ENCODE measurements around the gene GRXCR2. TPM values are rescaled to one million over a fixed set of nuclear protein-coding genes. Genes with fewer than 3 reads are reported as not detected.
A peak's percentile ranks its signal among the peaks of the same experiment; 100 is the strongest.

GRXCR2 gene
- total and polyA plus RNA-seq, 2 of the 13 experiments (the other 11 are each of a cell fraction or from before 2014, with no cell fraction given), result not detected

DNA sequence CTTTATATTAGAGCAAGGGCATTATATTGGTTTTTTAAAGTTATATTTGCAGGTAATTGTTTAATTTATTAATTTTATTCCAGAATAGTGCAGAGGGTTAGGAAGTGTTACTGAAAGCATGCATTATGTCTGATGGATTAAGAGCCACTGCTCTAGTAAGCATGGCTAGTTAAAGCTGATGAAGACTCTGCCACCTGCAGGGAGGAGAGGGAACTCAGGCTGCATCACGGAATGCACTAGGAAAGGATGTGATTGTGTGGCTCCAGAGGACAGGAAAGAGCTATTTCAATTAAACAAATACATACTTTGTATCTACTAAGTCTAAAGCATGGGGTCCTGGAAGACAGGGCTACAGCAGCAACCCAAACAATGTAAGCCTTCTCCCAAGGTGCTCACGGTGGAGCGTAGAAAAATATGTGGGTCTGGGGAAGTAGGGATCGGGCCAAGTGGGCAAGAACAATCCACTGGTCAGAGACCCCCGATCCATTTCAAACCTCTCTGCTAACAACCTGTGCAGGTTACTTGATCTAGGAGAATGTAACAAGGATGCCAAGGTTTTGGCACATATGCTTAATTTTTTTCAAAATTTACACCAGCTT, 15.3 kb upstream of the GRXCR2 start:
- 55% methylated on average over 5 of the region's 5 CpGs for WGBS (ENCODE audit: low lambda C conversion rate)
- Histone ChIP-seq H3K4me2 (ENCODE audit: low read depth, low read length) (no peak overlapping the region), H2AFZ (ENCODE audit: low read length) (no peak overlapping the region), H3K36me3 (replicated peaks in 1 of 2; ENCODE audit: control insufficient read depth in 1 of 2, insufficient read depth in 2 of 2, low read length in 2 of 2) (no peaks in the 10 kb centered on the region), H3K9ac (ENCODE audit: insufficient read depth, low read depth, low read length) (no peak overlapping the region), H3K27me3 (ENCODE audit: control insufficient read depth in 1 of 2, insufficient read depth in 2 of 2, low read length in 2 of 2) (peaks cover 0 to 1% of the 10 kb centered on the region in 2 experiments; a peak in 1 of 5 replicates), H3K79me2 (ENCODE audit: insufficient read depth, low read length) (no peaks in the 10 kb centered on the region), H3K4me1 (ENCODE audit: insufficient read depth, low read length) (no peaks in the 10 kb centered on the region), H4K20me1 (ENCODE audit: insufficient read depth, low read length) (no peaks in the 10 kb centered on the region), H3K4me3 (replicated peaks in 1 of 3; ENCODE audit: insufficient read depth in 1 of 3, low read depth in 2 of 3, low read length in 3 of 3) (no peak overlapping the region), H3K9me3 (ENCODE audit: low read length) (no peaks in the 10 kb centered on the region; the same call in 1 of the 2 replicates), H3K27ac (ENCODE audit: extremely low read length, insufficient read depth, low read length) (no peak overlapping the region)
- in situ Hi-C loops (cut with HindIII; ENCODE audit: extremely low pct_ligation_motif_present, low pct_unique_long_range_greater_than_20kb), result no loop called here
- intact Hi-C loops (cut with micrococcal nuclease; ENCODE audit: unreplicated experiment), result loop anchor here (1.0 to 5.0 kb wide), 5 partner anchors 53 to 206 kb away; partner anchors contain the start of gene PRELID2
- DNase-seq (ENCODE audit: low spot score), result peak; percentile 56
- peak; percentile 97 for ATAC-seq
- TF ChIP-seq, protein P1, sequence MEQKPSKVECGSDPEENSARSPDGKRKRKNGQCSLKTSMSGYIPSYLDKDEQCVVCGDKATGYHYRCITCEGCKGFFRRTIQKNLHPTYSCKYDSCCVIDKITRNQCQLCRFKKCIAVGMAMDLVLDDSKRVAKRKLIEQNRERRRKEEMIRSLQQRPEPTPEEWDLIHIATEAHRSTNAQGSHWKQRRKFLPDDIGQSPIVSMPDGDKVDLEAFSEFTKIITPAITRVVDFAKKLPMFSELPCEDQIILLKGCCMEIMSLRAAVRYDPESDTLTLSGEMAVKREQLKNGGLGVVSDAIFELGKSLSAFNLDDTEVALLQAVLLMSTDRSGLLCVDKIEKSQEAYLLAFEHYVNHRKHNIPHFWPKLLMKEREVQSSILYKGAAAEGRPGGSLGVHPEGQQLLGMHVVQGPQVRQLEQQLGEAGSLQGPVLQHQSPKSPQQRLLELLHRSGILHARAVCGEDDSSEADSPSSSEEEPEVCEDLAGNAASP (CRISPR knock-in tag; IDR thresholded peaks at IDR 0.05; ENCODE audit: borderline replicate concordance), result 0 out of 2 replicates have a peak, but pooled peaks have one; percentile 33
- TF ChIP-seq ZNF816 (CRISPR knock-in tag; IDR thresholded peaks at IDR 0.05; ENCODE audit: borderline replicate concordance) (no peak), ZNF652 (CRISPR knock-in tag; IDR thresholded peaks at IDR 0.05; ENCODE audit: borderline replicate concordance, low read depth) (no peak), KLF13 (CRISPR knock-in tag; IDR thresholded peaks at IDR 0.05) (no peak), ZNF720 (CRISPR knock-in tag; IDR thresholded peaks at IDR 0.05) (no peak), TEAD3 (CRISPR knock-in tag; optimal IDR thresholded peaks at IDR 0.05; ENCODE audit: borderline replicate concordance) (peak; percentile 78), ZNF761 (CRISPR knock-in tag; conservative IDR thresholded peaks at IDR 0.05) (no peak), ZNF703 (CRISPR knock-in tag; IDR thresholded peaks at IDR 0.05; ENCODE audit: borderline replicate concordance) (no peak), SMC3 (IDR thresholded peaks at IDR 0.05; ENCODE audit: low read length) (peak; percentile 81), STAG1 (CRISPR knock-in tag; IDR thresholded peaks at IDR 0.05) (peak; percentile 77), KDM1A (CRISPR knock-in tag; IDR thresholded peaks at IDR 0.05) (0 out of 2 replicates have a peak, but pooled peaks have one; percentile 41), XRCC5 (optimal IDR thresholded peaks at IDR 0.05; ENCODE audit: low read length) (peak; percentile 47)
- TF ChIP-seq, protein P2, sequence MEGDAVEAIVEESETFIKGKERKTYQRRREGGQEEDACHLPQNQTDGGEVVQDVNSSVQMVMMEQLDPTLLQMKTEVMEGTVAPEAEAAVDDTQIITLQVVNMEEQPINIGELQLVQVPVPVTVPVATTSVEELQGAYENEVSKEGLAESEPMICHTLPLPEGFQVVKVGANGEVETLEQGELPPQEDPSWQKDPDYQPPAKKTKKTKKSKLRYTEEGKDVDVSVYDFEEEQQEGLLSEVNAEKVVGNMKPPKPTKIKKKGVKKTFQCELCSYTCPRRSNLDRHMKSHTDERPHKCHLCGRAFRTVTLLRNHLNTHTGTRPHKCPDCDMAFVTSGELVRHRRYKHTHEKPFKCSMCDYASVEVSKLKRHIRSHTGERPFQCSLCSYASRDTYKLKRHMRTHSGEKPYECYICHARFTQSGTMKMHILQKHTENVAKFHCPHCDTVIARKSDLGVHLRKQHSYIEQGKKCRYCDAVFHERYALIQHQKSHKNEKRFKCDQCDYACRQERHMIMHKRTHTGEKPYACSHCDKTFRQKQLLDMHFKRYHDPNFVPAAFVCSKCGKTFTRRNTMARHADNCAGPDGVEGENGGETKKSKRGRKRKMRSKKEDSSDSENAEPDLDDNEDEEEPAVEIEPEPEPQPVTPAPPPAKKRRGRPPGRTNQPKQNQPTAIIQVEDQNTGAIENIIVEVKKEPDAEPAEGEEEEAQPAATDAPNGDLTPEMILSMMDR (CRISPR knock-in tag; IDR thresholded peaks at IDR 0.05), result peak; percentile 81
- ChIA-PET CTCF (ENCODE audit: low intra/inter-chr PET ratio, low total read pairs) (interaction anchor here (0.7 to 1.9 kb wide), 3 partner anchors 62 to 1685 kb away, joined by 3 to 6 read pairs (median 3); no protein-coding TSS in a partner anchor), POLR2A (interaction anchor here (0.7 kb wide), 1 partner anchor 53 kb away, joined by 3 read pairs; the partner anchor contains the start of gene PRELID2)
- no TSS peak for BruUV-seq (replicated peaks)
- FAIRE-seq, result peak; percentile 46
